HG03108 (cell line): ENCODE data around the gene GDAP1L1.

Experiments
- ATAC-seq: cut with Tn5 transposase; IDR thresholded peaks from one replicate; pipeline ENCODE4 v1.9.1; 2021; ENCODE audit warnings: moderate library complexity; ENCODE audit not compliant: unreplicated experiment

Gene GDAP1L1

DNA sequence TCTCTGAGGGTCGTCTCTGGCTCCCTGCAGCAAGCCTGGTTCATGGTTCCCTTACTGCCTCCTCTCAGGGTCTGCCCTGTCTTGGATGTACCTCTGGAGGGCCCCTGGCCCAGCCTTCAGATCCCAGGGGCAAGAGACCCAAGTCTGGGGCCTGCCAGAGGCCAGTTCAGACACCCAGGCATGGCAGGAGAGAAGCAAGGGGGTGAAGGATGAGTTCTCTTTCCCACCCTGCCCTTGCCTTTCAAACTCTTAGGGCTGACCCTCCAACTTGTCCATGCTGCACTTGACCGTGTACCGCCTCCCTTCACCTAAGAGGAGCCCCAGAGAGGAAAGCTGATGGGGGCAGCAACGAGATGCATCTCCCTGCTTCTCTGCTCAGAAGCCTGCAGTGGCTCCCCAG lies 4.2 kb downstream of the GDAP1L1 start:
- ATAC-seq, result no peak

DNA sequence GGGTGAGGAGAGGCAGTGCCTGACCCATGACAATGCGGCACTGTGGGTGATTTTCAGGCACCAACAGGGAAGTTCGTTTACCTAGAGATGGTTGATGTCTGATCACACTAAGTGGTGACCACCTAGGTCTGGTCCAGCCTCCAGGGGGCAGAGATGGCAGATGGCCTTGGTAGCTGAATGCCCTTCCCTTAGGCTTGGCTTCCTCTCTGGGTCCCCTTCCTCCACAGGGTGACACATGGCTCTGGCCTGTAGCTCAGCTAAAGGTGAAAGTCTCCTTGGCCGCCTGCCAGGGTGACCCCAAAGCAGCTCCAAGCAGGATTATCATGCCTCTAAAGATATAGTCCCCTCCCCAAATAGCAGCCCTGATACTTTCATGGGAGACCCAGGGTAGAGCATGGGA lies 6.4 kb downstream of the GDAP1L1 start:
- no peak for ATAC-seq

DNA sequence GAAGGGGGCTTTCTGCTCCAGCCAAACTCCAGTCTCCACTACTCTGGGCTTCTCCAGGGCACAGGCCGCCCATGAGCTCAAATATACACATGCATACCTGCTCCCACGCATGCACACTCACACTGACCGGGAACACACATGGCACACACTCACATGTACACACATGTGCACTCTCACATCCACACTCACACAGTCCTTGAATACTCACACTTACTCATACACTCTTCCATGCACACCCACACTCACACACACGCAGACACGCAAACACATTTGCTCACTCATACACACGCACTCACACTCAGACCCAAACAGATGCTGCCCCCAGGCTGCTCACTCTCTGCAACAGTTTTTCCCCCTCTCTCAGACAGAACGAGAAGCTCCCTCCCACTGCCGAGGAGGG lies 7.0 kb downstream of the GDAP1L1 start:
- no peak for ATAC-seq

DNA sequence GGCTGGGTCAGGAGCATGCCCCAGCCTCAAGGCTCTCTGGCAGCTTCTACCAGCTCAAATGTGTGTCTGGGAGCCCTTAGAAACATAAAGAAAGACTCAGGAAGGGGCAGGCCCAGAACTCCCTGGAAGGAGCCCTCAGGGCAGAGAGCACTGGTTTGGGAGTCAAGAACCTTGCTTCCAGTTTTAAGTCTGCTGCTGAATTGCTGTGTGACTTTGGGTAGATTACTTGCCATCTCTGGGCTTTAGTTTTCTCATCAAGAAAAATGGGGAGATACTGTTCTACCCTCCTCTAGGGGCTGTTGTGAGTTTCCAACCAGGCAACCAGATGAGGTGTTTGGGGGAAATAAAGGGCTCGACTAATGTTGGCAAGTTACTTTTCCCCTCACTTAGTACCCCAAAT lies 8.8 kb downstream of the GDAP1L1 start:
- no peak for ATAC-seq

DNA sequence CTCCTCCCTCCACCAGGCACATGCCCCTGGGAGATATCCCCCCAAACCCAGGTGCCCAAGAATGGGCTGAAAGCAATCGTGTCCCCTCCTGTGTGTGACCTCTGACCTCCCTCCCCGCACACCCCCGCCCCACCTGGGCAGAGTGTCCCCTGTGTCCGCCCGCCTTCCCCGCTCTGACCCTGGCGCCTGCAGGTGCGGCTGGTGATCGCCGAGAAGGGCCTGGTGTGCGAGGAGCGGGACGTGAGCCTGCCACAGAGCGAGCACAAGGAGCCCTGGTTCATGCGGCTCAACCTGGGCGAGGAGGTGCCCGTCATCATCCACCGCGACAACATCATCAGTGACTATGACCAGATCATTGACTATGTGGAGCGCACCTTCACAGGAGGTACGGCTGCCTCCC lies 9.9 kb downstream of the GDAP1L1 start:
- ATAC-seq, result no peak

DNA sequence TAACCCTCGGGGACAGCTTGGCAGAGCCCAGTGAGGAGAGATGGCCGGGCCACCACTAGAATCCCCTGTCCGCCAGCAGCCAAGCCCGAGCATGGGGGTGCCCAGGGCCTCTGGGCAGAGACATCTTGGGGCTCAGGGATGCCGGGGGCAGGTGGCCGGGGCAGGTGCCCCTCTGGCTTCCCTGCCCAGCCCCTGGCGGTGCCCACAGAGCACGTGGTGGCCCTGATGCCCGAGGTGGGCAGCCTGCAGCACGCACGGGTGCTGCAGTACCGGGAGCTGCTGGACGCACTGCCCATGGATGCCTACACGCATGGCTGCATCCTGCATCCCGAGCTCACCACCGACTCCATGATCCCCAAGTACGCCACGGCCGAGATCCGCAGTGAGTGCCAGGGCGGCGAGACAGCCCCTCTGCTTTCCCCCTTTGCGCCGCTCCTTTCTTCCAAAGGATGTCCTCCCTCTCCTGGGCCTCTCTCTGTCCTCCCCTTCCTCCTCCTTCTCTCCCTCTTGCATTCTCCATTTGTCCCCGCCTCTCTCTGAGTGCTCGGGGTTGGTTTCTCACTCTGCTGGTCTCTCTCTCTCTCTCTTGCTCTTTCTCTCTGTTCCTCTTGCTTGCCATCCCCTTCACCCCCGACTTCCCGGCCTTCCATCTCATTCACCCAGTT lies 11.2 kb downstream of the GDAP1L1 start:
- ATAC-seq, result no peak

DNA sequence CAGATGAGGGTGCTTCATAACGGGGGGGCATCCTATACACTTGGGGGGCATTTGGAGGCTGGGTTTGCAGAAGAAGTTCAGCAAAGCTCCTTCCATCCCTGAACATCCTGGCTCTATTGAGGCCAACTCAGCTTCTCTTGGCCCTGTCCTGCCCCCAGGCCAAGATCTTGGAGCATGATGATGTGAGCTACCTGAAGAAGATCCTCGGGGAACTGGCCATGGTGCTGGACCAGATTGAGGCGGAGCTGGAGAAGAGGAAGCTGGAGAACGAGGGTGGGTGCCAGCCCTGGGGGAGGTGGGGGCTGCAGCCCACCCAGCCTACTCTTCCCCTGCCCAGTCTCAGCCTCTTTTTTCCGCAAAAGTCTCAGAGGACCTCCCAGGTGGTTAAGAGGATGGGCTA lies 17.2 kb downstream of the GDAP1L1 start:
- ATAC-seq, result no peak

DNA sequence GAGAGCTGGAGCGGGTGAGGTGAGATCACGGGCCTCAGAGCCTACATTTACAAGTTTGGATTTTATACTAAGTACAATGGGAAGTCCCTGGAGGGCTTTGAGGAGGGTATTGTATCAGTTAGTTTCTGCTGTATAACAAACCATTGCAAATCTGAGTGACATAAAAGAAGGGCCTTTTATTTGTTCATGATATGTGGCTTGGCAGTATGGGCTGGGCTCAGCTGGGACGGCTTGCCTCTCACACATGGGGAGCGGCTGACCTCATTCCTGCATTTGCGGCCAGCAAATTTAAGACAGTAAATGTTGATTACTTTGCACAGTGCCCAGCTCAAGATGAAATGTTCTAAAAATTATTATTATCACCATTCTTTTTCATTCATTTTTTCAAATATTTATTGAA lies 21.7 kb downstream of the GDAP1L1 start:
- no peak for ATAC-seq

DNA sequence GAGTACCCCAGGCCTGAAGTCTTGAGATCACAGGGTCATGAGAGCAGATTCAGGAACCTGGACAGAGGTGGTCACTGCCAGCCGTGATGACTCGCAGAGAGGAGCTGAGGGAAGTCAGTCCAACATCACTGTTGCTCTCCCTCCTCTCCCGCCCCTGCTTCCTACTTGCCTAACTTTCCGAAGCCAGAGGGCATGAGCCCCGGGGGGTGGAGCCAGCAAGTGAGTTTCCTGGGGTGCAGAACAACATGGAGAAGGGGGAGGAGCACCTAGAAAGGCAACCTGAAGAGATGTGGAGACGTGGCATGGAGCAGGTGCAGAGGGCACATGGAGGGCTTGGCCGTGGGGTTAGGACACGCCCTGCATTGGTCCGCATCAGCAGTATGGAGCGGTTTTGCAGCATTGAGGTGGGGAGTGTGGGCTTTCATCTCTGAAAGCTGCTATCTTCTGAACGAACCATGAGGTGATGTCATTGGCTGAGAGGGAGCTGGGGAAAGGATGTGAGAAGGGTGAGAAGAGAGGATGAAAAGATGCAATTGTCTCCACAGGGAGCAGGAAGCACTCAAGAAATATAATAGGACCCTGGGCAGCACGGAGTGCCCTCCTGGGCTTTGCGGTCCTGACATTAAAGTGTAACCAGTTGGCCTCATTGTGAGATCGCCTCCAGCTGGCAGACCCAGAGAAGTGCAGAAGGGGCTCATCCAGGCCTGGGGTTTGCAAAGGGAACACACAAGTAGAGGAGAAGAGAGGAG lies 25.0 kb downstream of the GDAP1L1 start:
- no peak for ATAC-seq

DNA sequence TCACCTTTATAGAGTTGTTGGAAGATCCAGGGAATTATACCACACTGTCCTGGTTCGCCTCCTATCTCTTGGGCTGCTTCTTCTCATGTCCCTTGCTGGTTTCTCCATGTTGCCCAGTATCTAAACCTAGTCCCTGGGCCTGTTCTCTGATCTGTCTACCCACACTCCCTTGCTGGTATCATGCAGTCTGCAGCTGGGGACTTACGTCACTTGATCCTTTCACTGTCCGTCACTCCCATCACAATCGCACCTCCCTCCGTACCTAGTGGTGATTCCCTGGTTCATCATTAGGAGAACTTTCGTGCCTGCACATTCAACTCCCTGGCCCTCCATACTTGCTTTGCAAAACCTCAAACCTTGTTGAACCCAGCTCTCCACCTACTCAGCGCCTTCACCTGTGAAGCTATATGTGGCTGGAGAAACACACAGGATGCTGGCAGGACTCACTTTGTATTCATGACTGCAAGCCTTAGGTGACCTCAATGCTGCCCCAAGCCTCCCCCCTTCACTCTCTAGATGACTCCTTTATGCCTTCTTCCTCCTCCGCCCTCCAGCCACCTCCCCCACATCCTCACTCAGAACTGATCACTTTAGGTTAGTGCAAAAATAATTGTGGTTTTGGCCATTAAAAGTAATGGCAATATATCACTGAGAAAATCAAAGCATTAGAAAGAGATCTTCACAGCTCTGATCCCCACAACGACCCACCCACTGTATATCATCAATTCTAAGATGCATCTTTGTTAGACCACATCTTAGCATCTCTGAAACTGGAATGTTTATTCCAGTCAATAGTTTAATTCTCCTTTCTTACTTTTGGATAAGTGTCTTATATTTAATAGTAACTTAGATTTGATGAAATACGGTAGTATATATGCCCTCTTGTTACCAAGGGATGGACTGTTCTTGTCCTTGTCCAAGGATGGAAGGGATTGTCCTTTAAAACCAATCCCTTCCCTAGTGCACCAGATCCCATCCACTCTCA lies 26.4 kb downstream of the GDAP1L1 start:
- ATAC-seq, result no peak

DNA sequence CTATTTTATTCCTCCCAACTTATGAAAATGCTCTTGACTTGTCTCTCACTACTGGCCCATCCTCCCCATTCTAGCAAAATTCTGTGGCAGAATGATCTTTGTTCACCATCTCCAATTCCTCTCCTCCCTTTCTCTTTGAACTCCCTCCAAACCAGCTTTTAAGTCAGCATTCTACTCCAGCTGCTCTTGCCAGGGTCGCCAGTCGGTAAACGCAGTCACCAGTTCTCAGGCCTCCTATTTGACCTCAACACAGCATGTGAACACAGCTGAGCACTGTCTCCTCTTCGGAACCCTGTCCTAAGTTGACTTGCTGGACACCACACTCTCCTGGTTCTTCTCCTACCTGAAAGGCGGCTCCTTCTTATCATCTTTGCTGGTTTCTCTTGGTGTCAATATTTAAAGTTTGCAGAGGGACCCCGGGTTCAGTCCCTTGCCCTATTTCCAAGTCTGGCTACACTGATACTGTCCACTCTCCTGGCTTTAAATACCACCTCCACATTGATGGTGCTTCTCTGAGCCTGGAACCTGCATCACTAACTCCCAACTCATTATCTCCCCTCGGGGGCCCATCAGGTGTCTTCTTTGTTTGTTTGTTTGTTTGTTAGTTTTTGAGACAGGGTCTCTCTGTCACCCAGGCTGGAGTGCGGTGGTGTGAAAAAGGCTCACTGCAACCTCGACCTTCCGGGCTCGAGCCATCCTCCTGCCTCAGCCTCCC lies 27.4 kb downstream of the GDAP1L1 start:
- no peak for ATAC-seq

DNA sequence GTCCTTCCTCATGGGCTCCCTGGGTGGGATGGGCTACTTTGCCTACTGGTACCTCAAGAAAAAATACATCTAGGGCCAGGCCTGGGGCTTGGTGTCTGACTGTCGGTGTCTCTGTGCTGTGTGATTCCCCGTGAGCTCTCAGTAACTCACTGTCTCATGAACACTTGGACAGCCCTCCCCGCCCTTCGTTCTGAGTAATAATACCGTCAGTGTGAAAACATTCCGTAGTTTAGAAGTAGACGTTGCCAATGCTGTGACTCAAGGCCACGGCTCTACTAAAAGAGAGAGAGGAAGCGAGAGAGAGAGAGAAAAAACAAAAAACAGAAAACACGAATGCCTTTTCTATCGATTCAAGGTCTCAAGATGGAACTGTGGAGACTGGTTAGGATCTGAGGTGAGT lies 32.1 kb downstream of the GDAP1L1 start:
- ATAC-seq, result no peak

DNA sequence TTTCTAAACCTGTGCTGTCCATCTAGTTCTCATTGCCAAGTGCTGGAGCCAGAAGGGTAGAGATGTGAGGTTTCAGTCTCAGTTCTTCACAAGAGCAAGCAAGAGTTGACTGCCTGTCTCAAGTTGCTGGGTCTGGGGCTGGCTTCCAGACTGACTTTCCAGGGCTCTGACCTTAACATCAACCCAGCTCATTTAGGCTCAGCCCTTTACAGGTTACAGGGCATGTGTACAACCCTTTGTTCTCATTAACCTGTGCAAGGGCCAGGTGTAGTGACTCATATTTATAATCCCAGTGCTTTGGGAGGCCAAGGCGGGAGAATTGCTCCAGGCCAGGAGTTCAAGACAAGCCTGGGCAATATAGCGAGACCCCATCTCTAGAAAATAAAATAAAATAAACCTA lies 33.3 kb downstream of the GDAP1L1 start:
- ATAC-seq, result no peak

DNA sequence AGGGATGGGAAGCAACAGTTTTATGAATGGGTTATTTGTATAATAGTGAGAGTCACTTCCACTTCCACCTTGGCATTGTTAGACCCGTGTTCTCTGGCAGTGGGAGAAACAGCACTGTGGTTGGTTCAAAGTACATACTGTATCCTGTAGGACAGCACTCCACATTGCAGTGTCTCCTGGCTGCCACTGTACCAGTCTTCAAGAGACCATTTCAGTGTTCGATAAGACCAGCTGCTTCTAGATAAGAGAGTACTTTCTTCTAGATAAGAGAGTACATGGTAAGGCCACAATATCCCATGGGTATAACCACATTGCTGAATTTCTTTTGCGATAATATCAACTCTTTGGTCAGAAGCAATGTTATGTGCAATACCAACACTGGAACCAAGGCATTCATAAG lies 35.1 kb downstream of the GDAP1L1 start:
- ATAC-seq, result no peak

DNA sequence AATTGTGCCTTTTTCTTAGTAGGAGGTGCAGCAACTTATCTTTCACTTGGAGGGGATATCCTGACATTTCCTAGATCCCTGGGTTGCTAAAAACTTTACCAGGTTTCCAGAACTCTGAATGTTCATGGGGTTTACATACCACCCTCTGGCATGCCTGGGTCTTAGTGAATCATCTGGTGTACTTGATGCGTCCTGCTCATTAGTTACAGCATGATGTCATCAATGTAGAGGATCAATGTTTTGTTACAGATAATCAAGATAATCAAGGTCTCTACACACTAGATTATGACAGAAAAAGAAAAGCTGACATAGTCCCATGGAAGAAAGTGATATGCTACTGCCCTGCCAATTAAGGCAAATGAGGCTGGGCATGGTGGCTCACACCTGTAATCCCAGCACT lies 36.9 kb downstream of the GDAP1L1 start:
- ATAC-seq, result no peak

DNA sequence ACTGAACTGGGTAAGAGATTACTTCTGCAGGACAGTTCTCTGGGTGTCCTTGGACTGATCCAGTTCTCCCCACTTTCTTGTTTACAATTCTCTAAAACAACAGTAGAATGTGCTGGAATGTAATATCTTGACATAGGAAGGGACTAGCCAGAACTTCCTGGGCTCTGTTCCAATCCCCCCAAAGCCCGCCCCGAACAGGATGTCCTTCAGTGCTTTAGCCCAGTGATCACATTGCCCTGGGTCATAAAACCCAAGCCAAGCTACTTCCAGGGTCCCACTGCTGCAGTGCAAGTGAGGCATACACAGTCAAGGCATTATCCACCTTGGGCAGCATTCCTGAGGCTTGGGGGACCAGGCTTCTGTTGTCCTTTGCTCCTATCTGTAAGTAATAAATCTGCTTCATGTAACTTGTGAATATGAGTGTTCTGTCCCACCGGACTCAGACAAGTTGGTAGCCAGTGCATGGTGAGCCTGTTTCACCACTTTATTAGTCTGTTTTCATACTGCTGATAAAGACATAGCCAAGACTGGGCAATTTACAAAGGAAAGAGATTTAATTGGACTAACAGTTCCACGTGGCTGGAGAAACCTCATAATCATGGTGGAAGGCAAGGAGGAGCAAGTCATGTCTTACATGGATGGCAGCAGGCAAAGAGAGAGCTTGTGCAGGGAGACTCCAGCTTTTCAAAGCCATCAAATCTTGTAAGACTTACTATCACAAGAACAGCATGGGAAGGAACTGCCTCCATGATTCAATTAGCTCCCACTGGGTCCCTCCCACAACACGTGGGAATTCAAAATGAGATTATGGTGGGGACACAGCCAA lies 40.4 kb downstream of the GDAP1L1 start:
- ATAC-seq, result no peak

DNA sequence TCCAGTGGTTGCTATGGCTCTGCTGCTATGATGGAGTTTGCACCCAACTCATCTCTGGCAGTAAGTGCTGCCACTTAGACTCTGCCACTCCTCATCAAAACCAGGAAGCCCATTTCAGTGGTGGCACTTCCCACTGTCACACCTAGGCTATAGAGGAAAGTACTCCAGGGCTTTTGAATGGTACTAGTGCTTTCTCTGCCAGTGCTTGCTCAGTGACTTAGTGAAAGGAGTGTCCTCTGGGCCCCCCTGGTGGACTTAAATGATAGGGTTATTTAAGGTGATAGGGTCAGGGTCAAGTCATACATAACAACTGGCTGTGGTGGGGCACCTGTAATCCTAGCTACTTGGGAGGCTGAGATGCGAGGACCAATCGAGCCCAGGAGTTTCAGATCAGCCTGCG lies 41.1 kb downstream of the GDAP1L1 start:
- ATAC-seq, result no peak

DNA sequence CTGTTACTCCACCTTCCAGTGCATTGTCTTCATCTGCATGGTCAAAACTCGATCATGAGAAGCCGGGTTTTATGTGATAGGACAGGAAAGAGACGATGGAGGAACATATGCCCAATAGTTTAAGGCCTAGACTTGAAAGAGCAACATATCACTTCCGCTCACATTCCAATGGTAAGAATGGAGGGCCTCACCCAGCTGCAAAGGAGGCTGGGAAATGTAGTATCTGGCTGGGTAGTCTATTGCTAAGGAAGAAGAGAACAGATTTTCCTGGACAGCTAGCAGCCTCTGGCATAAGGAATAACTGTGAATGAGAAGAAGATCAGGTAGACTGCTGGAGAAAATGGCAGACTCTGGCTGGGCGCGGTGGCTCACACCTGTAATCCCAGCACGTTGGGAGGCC lies 44.6 kb downstream of the GDAP1L1 start:
- no peak for ATAC-seq

DNA sequence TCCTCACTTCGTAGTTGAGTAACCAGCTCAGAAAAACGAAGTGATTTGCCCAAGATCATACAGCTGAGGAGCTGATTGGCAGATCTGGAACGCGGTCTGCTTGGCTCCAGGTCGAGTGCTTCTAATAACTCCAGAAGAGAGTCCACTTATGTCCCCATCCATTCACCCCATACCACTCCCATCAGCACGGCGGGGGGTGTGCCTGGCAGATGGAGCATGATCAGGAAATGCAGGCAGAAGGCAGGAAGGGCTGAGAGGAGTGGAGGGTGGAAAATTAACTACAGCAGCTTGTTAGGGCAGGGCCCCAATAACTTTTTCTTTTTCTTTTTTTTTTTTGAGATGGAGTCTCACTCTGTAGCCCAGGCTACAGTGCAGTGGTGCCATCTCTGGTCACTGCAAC lies 48.9 kb downstream of the GDAP1L1 start:
- ATAC-seq, result no peak

DNA sequence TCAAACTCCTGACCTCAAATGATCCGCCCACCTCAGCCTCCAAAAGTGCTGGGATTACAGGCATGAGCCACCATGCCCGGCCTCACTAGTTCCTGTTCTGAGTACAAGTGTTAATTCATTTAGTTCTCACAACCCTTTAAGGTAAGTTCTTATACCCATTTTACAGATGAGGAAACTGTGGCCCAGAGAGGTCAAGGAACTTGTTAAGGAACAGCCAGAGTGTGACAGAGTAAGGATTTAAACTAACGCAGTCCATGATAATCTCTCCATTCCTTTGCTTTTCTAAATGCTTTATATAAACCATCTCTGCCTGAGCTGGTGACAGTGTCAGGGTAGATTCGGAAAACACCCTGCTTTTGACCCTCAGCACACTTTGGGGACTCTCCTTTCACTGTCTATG lies 50.6 kb downstream of the GDAP1L1 start:
- no peak for ATAC-seq
